RWPE1 (cell line): ENCODE results near the gene COL4A1.

Experiments used
- CTCF ChIA-PET: fragments of 350-600 bp; sonication (Branson Sonifier 250); formaldehyde crosslinking; extraction: SDS; loops from one replicate; lab custom pipeline; 2021; lab: Yijun Ruan, JAX
- POLR2A ChIA-PET: fragments of 400-600 bp; formaldehyde crosslinking; extraction: SDS; loops from one replicate; lab custom pipeline; 2020; ENCODE audit warnings: antibody characterized with exemption; ENCODE audit not compliant: low non-redundant PET; lab: Yijun Ruan, JAX
- DNase-seq: peaks from one replicate; pipeline ENCODE4 v3.0.0; 2012; ENCODE audit warnings: low spot score
- H3K27ac ChIP-seq: fragments of 450-650 bp; 2 replicates; pipeline ENCODE4 v1.5.1; 2017
- CTCF ChIP-seq: fragments of 450-650 bp; conservative IDR thresholded peaks from 2 replicates; pipeline ENCODE4 v1.5.1; 2017; ENCODE audit warnings: low read depth, mild to moderate bottlenecking

Gene COL4A1

GRCh38 chr13:110311443-110312338 is 4.7 kb upstream of the COL4A1 start:
- DNase-seq: no peak
- no peak for TF ChIP-seq CTCF
- peak overlapping the region; percentile 37 for H3K27ac ChIP-seq
- ChIA-PET CTCF (no interaction called here), POLR2A (no interaction called here)

- no peak for TF ChIP-seq CTCF
- CTCF ChIA-PET: no interaction called here
- DNase-seq: no peak
- POLR2A ChIA-PET: no interaction called here
- peak overlapping the region; percentile 37 for H3K27ac ChIP-seq
Observed at GRCh38 chr13:110310541-110311442, 3.8 kb upstream of the COL4A1 start.

GRCh38 chr13:110309661-110310524 is 2.9 kb upstream of the COL4A1 start:
- ChIA-PET CTCF (no interaction called here), POLR2A (no interaction called here)
- no peak for DNase-seq
- TF ChIP-seq CTCF: no peak
- H3K27ac ChIP-seq: peak overlapping the region; percentile 82; the same call in 1 of the 2 replicates

GRCh38 chr13:110308656-110309359 is 1.9 kb upstream of the COL4A1 start:
- CTCF ChIA-PET: interaction anchor here (0.8 to 1.1 kb wide), 3 partner anchors 39 to 147 kb away, joined by 3 to 4 read pairs (median 3); no protein-coding TSS in a partner anchor
- no peak for DNase-seq

More at GRCh38 chr13:110308656-110309359, 1.9 kb upstream of the COL4A1 start:
- TF ChIP-seq CTCF: no peak
- POLR2A ChIA-PET: no interaction called here
- peak overlapping the region; percentile 82 for H3K27ac ChIP-seq
